ENCODE results near the gene PRKCQ.

DNA sequence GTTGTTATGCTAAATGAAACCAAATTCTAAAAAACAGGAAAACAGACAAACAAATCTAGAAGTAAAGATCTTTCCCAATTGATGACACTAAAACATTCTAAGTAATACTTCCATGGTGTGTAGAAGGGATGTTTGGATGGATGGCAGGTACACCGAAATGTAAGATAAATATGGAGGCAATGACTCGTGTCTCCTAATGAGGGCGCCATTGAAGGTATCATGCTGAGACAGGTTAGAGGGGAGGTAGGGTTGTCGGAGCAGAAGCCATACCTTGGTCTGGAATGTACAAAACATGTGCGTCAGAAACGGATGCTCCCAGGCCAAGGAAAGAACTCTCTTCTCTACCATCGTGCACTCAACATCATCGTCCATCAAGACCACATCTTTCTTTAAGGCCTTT is 101.4 kb downstream of the PRKCQ start:
- TF ChIP-seq, protein P1, sequence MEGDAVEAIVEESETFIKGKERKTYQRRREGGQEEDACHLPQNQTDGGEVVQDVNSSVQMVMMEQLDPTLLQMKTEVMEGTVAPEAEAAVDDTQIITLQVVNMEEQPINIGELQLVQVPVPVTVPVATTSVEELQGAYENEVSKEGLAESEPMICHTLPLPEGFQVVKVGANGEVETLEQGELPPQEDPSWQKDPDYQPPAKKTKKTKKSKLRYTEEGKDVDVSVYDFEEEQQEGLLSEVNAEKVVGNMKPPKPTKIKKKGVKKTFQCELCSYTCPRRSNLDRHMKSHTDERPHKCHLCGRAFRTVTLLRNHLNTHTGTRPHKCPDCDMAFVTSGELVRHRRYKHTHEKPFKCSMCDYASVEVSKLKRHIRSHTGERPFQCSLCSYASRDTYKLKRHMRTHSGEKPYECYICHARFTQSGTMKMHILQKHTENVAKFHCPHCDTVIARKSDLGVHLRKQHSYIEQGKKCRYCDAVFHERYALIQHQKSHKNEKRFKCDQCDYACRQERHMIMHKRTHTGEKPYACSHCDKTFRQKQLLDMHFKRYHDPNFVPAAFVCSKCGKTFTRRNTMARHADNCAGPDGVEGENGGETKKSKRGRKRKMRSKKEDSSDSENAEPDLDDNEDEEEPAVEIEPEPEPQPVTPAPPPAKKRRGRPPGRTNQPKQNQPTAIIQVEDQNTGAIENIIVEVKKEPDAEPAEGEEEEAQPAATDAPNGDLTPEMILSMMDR (IDR thresholded peaks at IDR 0.05), result no peak
- TF ChIP-seq POLR2A (IDR thresholded peaks at IDR 0.05), result no peak

Measured in testis (tissue), 2 donors.